Measurements from ENCODE around the gene GTF3C1. TPM values are rescaled to one million over a fixed set of nuclear protein-coding genes. Genes with fewer than 3 reads are reported as not detected.

Gene GTF3C1
- total and polyA plus RNA-seq, 2 of the 13 experiments (the other 11 are each of a cell fraction or from before 2014, with no cell fraction given): 29.2 to 72.7 TPM

DNA sequence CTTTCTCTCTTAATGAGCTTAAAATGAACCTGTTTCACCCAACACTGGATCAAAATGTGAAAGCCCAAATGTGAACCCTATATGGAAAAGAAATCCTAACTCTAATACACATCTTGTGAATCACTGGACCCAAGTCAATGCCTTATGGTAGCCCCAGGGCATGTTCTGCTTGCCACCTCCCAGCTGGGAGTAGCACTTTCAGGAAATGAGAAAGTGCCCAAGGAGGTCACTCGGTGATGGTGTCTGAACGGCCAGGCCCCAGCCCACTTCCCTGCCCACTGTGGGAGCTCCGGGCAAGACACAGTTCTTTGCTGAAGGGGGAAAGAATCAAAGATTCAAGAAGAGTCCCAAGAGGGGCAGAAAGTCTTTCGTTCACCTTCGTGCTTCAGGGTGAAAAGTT is 46.1 kb downstream of the GTF3C1 start:
- no peaks in the 10 kb centered on the region for H3K9me3 ChIP-seq (ENCODE audit: low read length)
- ChIA-PET CTCF (ENCODE audit: low intra/inter-chr PET ratio, low total read pairs) (no interaction called here), POLR2A (no interaction called here)
- no peak overlapping the region for H3K4me3 ChIP-seq (replicated peaks in 1 of 3; ENCODE audit: insufficient read depth in 1 of 3, low read depth in 2 of 3, low read length in 3 of 3)
- in situ Hi-C loops (cut with HindIII; ENCODE audit: extremely low pct_ligation_motif_present, low pct_unique_long_range_greater_than_20kb) (no loop called here), intact Hi-C loops (cut with micrococcal nuclease; ENCODE audit: unreplicated experiment) (no loop called here)
- H3K79me2 ChIP-seq (ENCODE audit: insufficient read depth, low read length): no peaks in the 10 kb centered on the region
- no peaks in the 10 kb centered on the region for H3K4me1 ChIP-seq (ENCODE audit: insufficient read depth, low read length)
- DNase-seq (ENCODE audit: low spot score): no peak
- H4K20me1 ChIP-seq (ENCODE audit: insufficient read depth, low read length): no peaks in the 10 kb centered on the region
- H3K9ac ChIP-seq (ENCODE audit: insufficient read depth, low read depth, low read length): no peak overlapping the region
- no peak for FAIRE-seq
- peaks cover 67 to 97% of the 10 kb centered on the region in 2 experiments for H3K36me3 ChIP-seq (replicated peaks in 1 of 2; ENCODE audit: control insufficient read depth in 1 of 2, insufficient read depth in 2 of 2, low read length in 2 of 2)
- no peak overlapping the region for H3K27ac ChIP-seq (ENCODE audit: extremely low read length, insufficient read depth, low read length)
- TF ChIP-seq, protein P1, sequence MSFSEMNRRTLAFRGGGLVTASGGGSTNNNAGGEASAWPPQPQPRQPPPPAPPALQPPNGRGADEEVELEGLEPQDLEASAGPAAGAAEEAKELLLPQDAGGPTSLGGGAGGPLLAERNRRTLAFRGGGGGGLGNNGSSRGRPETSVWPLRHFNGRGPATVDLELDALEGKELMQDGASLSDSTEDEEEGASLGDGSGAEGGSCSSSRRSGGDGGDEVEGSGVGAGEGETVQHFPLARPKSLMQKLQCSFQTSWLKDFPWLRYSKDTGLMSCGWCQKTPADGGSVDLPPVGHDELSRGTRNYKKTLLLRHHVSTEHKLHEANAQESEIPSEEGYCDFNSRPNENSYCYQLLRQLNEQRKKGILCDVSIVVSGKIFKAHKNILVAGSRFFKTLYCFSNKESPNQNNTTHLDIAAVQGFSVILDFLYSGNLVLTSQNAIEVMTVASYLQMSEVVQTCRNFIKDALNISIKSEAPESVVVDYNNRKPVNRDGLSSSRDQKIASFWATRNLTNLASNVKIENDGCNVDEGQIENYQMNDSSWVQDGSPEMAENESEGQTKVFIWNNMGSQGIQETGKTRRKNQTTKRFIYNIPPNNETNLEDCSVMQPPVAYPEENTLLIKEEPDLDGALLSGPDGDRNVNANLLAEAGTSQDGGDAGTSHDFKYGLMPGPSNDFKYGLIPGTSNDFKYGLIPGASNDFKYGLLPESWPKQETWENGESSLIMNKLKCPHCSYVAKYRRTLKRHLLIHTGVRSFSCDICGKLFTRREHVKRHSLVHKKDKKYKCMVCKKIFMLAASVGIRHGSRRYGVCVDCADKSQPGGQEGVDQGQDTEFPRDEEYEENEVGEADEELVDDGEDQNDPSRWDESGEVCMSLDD (CRISPR knock-in tag; IDR thresholded peaks at IDR 0.05; ENCODE audit: borderline replicate concordance): no peak
- no peak for TF ChIP-seq ZNF776 (CRISPR knock-in tag; IDR thresholded peaks at IDR 0.05)
- no peak for TF ChIP-seq ZNF775 (CRISPR knock-in tag; IDR thresholded peaks at IDR 0.05; ENCODE audit: borderline replicate concordance)
- TF ChIP-seq STAG1 (CRISPR knock-in tag; IDR thresholded peaks at IDR 0.05): no peak
- no peak for TF ChIP-seq SOX5 (CRISPR knock-in tag; IDR thresholded peaks at IDR 0.05; ENCODE audit: borderline replicate concordance)
- TF ChIP-seq NFIC (IDR thresholded peaks at IDR 0.05; ENCODE audit: low read length): no peak
- no peak for TF ChIP-seq IRF2 (CRISPR knock-in tag; IDR thresholded peaks at IDR 0.05)
- no peak for TF ChIP-seq NPAS2 (CRISPR knock-in tag; IDR thresholded peaks at IDR 0.05; ENCODE audit: borderline replicate concordance)
- TF ChIP-seq ZNF549 (CRISPR knock-in tag; IDR thresholded peaks at IDR 0.05): no peak
- no peak for TF ChIP-seq KDM6A (CRISPR knock-in tag; IDR thresholded peaks at IDR 0.05; ENCODE audit: low read depth)
- no peak overlapping the region for H2AFZ ChIP-seq (ENCODE audit: low read length)
- no peaks in the 10 kb centered on the region for H3K27me3 ChIP-seq (ENCODE audit: control insufficient read depth in 1 of 2, insufficient read depth in 2 of 2, low read length in 2 of 2)
- BruUV-seq (replicated peaks): no TSS peak
- 97% methylated on average over 5 of the region's 5 CpGs for WGBS (ENCODE audit: low lambda C conversion rate)
- no peak for ATAC-seq
- H3K4me2 ChIP-seq (ENCODE audit: low read depth, low read length): no peak overlapping the region

Measured in HepG2 (cell line).